SK-N-DZ (cell line): ENCODE measurements around the gene RPL35.

ENCODE experiments used
- DNase-seq: peaks from one replicate; pipeline ENCODE4 v3.0.0-alpha.2; 2015; ENCODE audit warnings: low spot score

RPL35 gene

DNA sequence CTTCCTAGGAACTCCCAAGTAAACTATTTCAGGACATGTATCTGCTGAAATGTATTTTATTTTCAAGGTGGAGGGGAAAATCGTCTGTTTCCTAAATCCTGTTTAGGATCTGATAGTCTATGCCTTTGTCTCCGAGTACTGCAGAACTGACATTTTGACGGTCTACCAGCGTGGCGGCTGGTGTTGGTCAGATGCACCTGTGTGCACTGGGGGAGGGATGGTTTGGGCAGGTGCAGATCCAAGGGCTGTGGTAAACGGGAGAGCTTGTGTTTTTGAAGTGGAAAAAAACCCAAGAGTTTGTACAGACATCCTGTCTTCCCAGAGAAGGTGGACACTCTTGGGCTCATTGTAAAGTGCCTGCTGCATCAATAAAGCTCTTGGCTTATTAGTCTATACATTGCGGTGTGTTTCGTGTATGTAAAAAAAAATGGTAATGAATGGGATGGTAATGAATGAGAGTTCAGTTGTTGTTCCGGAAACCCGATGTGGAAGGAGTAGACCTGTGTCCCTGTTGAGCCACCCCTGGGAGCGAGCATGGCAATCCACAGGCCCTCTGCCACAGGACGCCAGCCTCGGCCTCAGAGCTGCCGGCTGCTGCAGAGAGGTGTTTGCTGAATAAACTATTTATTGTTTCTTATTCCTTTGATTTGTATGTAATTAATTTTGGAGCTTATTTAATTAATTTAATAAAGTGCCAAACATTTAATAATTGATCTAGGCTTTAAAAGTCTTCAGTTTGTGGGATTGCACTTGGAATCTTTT lies 15.4 kb upstream of the RPL35 start:
- DNase-seq: no peak

DNA sequence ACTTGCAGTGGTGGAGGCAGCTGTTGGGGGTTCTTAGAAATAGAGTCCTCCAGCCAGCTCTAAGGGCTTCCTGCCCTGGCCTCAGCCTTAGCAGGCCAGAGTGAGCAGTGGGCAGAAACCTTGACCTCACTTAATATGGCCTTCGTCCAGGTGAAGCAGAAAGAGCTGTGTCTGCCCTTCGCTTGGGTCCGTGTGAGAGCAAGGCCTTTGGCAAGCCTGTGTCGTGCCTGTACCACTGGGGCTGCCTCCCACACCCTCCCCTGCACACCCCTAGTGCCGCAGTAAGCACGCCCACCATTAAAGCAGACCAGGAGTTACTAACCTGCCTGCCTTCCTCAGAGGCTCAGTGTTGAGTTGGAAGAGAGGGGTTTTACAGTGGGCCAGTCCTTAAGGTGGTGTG lies 13.7 kb upstream of the RPL35 start:
- DNase-seq: no peak

- DNase-seq: no peak
Observed at GRCh38 chr9:124873664-124874063, 11.9 kb upstream of the RPL35 start.

DNA sequence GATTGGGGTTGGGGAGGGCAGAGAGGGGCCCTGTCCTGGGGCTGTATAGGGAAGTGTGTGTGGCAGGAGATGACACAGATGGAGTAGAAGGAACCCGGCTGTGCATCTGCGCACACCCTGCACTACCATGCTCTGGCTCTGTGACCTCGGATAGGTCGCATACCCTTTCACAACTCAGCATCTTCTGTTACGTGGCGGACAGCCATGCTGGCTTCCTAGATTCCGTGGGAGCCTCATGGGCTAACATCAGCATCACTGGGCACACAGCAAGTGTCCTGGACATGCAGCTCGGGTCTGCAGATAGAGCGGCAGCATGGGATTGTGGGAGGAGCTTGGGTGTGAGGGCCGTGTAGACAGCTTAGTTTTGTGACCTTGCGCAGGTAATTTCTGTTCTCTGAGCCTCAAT lies 9.4 kb upstream of the RPL35 start:
- no peak for DNase-seq

DNA sequence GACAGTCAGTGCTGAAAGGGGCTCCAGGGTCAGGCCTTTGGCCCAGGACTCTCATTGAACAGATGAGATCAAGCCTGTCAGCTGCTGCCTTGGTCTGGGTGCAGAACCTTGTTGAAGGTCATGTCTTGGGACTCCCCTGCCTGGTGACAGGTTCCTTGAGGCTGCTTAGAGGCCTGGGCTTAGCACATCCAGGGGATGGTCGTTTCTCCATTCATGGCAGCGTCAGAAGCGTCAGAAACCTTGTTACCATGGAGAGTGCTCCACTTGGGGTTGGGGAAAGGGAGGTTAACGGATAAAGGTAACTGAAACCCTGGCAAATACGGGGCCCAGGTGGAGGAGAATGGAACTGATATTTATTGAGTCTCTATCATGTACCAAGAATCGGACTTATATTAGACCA lies 9.0 kb upstream of the RPL35 start:
- DNase-seq: no peak

DNA sequence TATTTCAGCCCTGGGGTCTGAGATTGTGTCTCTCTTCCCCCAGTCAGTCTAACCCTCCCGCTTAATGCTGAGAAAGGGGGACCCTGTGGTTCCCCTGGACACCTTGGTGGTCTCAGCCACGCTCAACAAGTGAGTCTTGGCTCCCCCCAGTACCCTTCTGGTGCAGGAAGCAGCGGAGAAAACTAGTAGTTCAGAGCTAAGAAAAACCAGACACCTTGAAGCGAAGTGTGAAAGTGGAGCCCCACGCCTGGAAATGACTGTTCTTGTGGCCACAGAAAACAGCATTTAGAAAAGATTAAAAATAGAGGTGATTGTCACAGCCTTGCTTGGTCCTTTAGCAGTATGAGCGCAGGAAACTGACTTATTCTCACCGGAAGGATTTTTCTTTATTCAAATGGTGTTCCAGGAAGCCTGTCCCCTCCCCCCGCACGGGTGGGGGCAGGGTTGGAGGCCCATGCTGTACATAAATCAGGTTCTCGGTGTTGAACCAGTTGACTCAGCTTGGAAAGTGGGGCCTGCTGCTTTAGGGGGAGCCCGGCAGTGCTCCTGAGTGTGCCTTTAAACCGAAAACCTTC lies 8.3 kb upstream of the RPL35 start:
- no peak for DNase-seq

DNA sequence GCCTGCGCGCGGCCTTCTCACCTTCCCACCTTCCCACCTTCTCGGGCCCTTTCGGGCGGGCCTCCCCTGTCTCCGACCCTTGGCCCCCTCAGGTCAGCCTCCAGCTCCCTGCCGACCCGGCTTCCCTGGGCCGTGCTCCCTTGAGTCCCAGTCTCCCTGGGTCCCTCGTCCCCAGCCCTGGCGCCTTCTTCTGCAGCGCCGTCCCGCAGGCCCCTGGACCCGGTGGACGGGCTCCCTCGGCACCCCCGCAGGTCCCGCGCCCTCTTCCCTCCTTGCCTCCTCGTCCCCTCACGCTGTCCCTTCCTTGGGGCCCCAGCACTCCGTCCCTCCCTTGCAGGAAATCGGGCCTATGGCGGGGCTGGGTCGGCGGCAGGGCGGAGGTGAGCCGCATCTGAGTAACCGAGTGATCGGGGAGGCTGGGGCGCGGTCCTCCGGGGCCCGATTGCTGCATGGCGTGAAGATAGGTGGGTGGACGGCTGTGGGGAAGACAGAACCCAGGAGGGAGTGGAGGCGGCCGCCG lies 7.8 kb upstream of the RPL35 start:
- DNase-seq: no peak

GRCh38 chr9:124868511-124869465 lies 7.0 kb upstream of the RPL35 start:
- DNase-seq: peak; percentile 81

GRCh38 chr9:124863371-124863871 lies 1.7 kb upstream of the RPL35 start:
- DNase-seq: no peak

- no peak for DNase-seq
Observed at GRCh38 chr9:124860582-124861341, 995 bp downstream of the RPL35 start.

- no peak for DNase-seq
Observed at GRCh38 chr9:124859803-124860581, 1.8 kb downstream of the RPL35 start.

DNA sequence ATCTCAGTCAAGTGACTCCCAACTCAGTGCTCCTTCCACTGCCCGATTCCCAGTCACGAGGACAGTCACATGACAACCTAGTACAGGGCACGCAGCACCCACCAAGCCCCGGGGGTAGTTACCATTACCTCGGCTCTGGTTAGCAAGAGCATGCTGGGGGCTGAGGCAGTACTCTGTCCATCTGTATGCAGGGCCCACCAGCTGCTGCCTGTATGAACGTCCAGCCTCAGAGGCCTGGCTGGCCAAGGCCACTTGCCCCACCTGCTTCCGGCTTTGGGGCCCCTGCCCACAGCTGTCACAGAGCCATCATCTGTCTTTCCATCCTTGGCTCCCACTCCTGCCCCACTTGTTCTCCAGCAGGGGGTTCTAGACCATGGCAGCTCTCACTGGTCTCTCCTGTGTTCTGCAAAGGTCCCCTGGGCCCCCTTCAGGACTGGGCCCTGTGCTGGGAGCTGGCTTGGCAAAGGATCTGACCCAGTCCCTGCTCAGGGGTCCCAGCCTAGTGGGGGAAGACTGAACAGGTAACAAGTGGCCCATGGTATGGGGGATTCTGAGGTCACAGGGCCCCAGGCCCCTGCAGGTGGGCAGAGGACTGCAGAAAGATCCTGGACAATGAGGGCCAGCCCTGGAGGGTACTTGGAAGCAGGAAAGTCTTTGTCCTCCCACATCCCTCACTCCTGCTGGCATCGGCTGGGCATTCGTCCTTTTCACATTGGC lies 3.3 kb downstream of the RPL35 start:
- no peak for DNase-seq

DNA sequence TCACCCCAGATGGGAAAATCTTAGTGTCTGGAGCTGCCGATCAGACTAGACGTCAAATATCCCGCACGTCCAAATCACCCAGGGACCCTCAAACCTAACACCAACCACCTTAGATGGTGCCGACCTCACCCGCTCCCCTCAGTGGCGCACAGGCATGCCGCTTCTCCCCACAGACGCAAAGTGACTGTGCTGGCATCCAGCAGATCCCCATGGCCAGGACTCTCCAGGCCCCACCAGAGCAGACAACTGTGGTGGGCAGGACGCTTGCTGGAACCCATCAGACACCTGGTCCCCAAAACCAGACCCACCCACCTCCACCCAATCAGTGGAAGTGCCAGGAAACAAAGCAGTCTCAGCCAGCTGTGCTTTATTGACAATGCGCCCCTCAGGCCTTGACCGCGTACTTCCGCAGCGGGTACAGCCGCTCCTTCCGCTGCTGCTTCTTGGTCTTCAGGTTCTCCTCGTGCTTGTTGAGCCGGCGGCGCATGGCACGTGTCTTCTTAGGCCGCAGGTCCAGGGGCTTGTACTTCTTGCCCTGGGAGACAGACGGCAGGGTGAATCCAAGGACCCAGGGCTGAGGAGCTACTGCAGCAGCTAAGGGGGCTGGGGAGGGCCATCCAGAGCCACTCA lies 4.1 kb downstream of the RPL35 start:
- no peak for DNase-seq

GRCh38 chr9:124855944-124856765 lies 5.6 kb downstream of the RPL35 start:
- no peak for DNase-seq

DNA sequence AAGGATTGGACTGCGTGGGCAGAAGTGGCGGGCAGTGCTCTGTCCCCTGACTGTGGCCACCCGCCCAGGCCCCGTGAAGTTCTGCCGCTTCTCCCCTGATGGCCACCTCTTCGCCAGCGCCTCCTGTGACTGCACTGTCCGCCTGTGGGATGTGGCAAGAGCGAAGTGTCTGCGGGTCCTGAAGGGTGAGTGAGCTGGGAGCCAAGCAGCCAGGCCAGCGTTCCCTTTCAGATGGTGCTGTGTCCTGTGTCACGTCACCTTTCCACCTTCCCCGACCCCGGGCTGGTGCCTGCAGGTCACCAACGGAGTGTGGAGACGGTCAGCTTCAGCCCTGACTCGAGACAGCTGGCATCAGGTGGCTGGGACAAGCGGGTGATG lies 6.2 kb downstream of the RPL35 start:
- no peak for DNase-seq

DNA sequence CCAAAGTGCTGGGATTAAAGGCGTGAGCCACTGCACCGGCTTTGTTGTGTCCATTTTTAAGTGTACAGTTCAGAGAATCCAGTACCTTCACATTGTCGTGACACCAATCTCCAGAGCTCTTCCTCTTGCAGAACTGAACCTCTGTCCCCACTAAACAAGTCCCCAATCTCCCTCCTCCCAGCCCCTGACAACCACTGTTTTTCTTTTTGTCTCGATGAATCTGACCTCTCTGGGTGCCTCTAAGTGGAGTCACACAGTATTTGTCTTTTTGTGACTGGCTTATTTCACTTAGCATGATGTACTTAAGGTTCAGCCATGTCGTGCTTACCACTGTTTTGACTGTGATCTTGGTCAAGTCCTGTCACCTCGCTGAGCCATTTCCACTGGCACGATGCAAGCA lies 6.9 kb downstream of the RPL35 start:
- DNase-seq: no peak

GRCh38 chr9:124854161-124854560 lies 7.6 kb downstream of the RPL35 start:
- DNase-seq: no peak

DNA sequence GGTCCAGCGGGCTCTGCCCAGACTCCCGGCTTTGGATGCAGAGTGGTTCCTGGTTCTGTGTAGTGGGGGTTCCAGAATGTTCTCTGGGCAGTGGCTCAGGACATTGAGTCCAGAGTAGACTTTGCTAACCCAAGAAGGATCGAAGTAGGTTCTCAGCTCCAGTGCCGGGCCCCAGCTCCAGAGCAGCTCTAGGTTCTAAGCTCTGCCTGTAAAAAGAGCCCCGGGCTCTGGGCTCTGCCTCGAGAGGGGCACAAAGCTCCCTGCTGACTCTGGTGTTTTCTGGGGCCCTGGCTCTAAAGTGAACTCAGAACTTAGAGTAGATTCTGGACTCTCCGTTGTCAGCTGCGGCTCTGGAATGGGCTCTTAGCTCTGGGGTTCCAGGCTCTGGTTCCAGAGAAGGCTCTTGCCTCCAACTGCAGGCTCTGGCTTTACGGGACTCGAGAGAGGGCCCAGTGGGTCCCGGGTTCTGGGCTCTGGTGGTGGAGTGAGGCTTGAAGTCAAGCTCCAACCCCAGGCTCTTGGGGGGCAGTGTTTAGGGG lies 8.1 kb downstream of the RPL35 start:
- DNase-seq: no peak
